Lower leg skin (tissue), 4 donors: ENCODE measurements around the gene GALT. TPM values are rescaled to one million over a fixed set of nuclear protein-coding genes. Genes with fewer than 3 reads are reported as not detected.

Experiments
- DNase-seq, 2 donors: peaks; one replicate each; pipeline ENCODE4 v3.0.0-alpha.2; 2019; ENCODE audit warnings: low spot score in 2 of 2
- H3K4me3 ChIP-seq: fragments of 200-600 bp; sonication (generic); 2 replicates; pipeline ENCODE4 v1.5.1; 2017; ENCODE audit warnings: mild to moderate bottlenecking, low read depth; ENCODE audit not compliant: poor library complexity, severe bottlenecking
- CTCF ChIP-seq, 3 donors: fragments of 450-650 bp; IDR thresholded peaks; one replicate each; pipeline ENCODE4 v1.5.1; 2016; ENCODE audit warnings: antibody characterized with exemption in 3 of 3, mild to moderate bottlenecking in 3 of 3, moderate library complexity in 2 of 3
- POLR2A ChIP-seq, 2 donors: fragments of 450-650 bp; IDR thresholded peaks; one replicate each; pipeline ENCODE4 v1.6.1; 2016 to 2017; ENCODE audit warnings: antibody characterized with exemption in 2 of 2, mild to moderate bottlenecking in 1 of 2, moderate library complexity in 1 of 2
- WGBS, 2 donors: methylation state at CpG; one replicate each; pipeline ENCODE4 v1.1.5; 2018; 5-methylcytosine and 5-hydroxymethylcytosine counted together
- intact Hi-C: fragments of 100-400 bp; cut with DNase I; formaldehyde crosslinking; loops from one replicate; pipeline ENCODE4 v1.15.0; 2023; ENCODE audit warnings: low total_unique reads
- total RNA-seq, 4 donors: library from RNA; depleted of rRNA; stranded (reverse); fragments of >200 nt; gene quantifications; one replicate each; pipeline ENCODE4 v1.1.0, GENCODE V29; 2016

The GALT gene
- total RNA-seq, 4 donors from 2014 or later: 41.2 to 84.9 (median 55.5) TPM

DNA sequence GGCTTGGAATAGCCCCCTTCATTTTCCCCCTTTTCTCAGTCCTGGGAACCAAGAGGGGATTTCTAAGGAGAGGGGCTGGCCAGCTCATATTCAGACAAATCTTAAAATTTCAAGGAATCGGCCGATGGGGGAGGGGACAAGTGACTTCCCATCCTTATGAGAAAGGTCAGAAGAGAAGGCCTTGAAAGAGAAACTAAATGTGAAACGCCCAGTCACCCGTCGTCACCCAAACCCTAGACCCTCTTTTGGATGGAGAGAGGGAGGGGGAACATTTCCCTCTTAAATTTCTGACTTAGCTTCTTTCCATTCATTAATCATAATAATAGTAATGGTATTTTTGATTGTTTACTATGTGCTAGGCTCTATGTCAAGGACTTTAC, 45.5 kb downstream of the GALT start:
- H3K4me3 ChIP-seq: no peak overlapping the region
- TF ChIP-seq POLR2A (IDR thresholded peaks at IDR 0.05): no peak
- no peak for TF ChIP-seq CTCF (IDR thresholded peaks at IDR 0.05)
- whole genome bisulfite sequencing, 2 donors: 78 to 85% methylated on average over 5 of the region's 5 CpGs
- DNase-seq: no peak
- intact Hi-C loops: no loop called here

GRCh38 chr9:34693560-34693959, 47.1 kb downstream of the GALT start:
- intact Hi-C loops: no loop called here
- 78 to 81% methylated on average over 2 of the region's 2 CpGs for WGBS, 2 donors
- TF ChIP-seq CTCF (IDR thresholded peaks at IDR 0.05) (no peak), POLR2A (IDR thresholded peaks at IDR 0.05) (no peak)
- no peak for DNase-seq
- H3K4me3 ChIP-seq: no peak overlapping the region

DNA sequence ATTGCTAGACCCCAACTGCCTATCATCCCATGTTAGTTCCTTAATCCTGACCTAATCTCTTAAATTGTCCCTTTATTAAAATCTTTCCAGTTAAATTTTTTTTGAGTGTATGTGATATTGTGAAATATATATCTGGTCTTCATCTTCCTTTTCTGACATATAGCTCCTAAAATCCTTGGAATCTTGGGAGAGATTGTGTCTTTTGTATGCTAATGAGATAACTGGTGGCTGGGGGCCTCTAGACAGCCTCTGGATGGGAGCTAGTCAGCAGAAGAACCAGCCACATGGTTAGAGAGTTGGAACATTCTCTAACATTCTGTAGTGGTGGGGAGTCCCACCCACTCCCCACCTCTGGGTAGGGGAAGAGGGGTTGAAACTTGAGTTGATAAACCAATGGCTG, 48.3 kb downstream of the GALT start:
- TF ChIP-seq CTCF (IDR thresholded peaks at IDR 0.05): no peak
- TF ChIP-seq POLR2A (IDR thresholded peaks at IDR 0.05): no peak
- intact Hi-C loops: no loop called here
- no peak for DNase-seq
- H3K4me3 ChIP-seq: no peak overlapping the region

Other genes with a start within 250 kb of the GALT start
- gene FAM219A, start 188.1 kb upstream of the GALT start, total RNA-seq: 10 to 100 TPM; 12.6 to 19.7 (median 13.5) TPM
- gene DNAI1, start 187.9 kb upstream of the GALT start, total RNA-seq: not detected
- 1 to 10 TPM in 2 of 4 donors, under 1 TPM in 1, not detected in 1; 0.91 to 7.6 (median 2.6) TPM for gene ENHO, start 123.7 kb upstream of the GALT start, total RNA-seq
- gene CNTFR, start 57.0 kb upstream of the GALT start, total RNA-seq: 10 to 100 TPM in 1 of 4 donors, 1 to 10 TPM in 3; 2.5 to 13.4 (median 3.9) TPM
- 10 to 100 TPM; 17.0 to 39.0 (median 26.6) TPM for gene RPP25L, start 34.6 kb upstream of the GALT start, total RNA-seq
- 100 to 1,000 TPM in 3 of 4 donors, 10 to 100 TPM in 1; 80.8 to 166 (median 127) TPM for gene DCTN3, start 26.2 kb upstream of the GALT start, total RNA-seq
- gene ARID3C, start 17.6 kb upstream of the GALT start, total RNA-seq: under 1 TPM in 2 of 4 donors, not detected in 2; 0.23 to 0.34 TPM
- gene SIGMAR1, start 8.9 kb upstream of the GALT start, total RNA-seq: 100 to 1,000 TPM in 3 of 4 donors, 10 to 100 TPM in 1; 99.1 to 130 (median 107) TPM
- 10 to 100 TPM; 27.7 to 37.7 (median 29.9) TPM for gene IL11RA, start 5.5 kb downstream of the GALT start, total RNA-seq
- 100 to 1,000 TPM; 199 to 301 (median 241) TPM for gene CCL27, start 16.0 kb downstream of the GALT start, total RNA-seq
- gene CCL19, start 44.6 kb downstream of the GALT start, total RNA-seq: 1 to 10 TPM in 1 of 4 donors, not detected in 3; 3.6 TPM
- 10 to 100 TPM in 2 of 4 donors, 1 to 10 TPM in 2; 2.3 to 13.6 (median 8.3) TPM for gene CCL21, start 63.5 kb downstream of the GALT start, total RNA-seq